DOHH2 (cell line): ENCODE results near the gene MYO18A.

ENCODE experiments used
- H3F3A ChIP-seq: fragments of 200-600 bp; sonication (generic), shearing (Covaris generic); 2 replicates; pipeline ENCODE4 v1.6.0; 2016; ENCODE audit warnings: antibody characterized with exemption, mild to moderate bottlenecking; ENCODE audit not compliant: control insufficient read depth, insufficient read depth
- H3K27ac ChIP-seq: fragments of 200-600 bp; sonication (generic); 2 replicates; pipeline ENCODE4 v1.5.1; 2014; ENCODE audit warnings: low read depth, mild to moderate bottlenecking, low read length, moderate library complexity
- H3K27me3 ChIP-seq: fragments of 200-600 bp; sonication (generic); 2 replicates; pipeline ENCODE4 v1.6.1; 2014; ENCODE audit warnings: mild to moderate bottlenecking, low read length, mixed read lengths; ENCODE audit not compliant: control insufficient read depth
- H3K36me3 ChIP-seq: fragments of 200-600 bp; sonication (generic); 2 replicates; pipeline ENCODE4 v1.6.1; 2014; ENCODE audit warnings: mild to moderate bottlenecking, low read length, moderate library complexity, mixed read lengths; ENCODE audit not compliant: control insufficient read depth
- H3K4me1 ChIP-seq: fragments of 200-600 bp; sonication (generic); 2 replicates; pipeline ENCODE4 v1.6.1; 2014; ENCODE audit warnings: mild to moderate bottlenecking, low read length, mixed read lengths; ENCODE audit not compliant: control insufficient read depth
- H3K4me2 ChIP-seq: fragments of 200-600 bp; sonication (generic); 2 replicates; pipeline ENCODE4 v1.6.0; 2014; ENCODE audit warnings: mild to moderate bottlenecking, low read length, moderate library complexity
- H3K4me3 ChIP-seq: fragments of 200-600 bp; sonication (generic); 2 replicates; pipeline ENCODE4 v1.5.1; 2014; ENCODE audit warnings: mild to moderate bottlenecking, low read length, mixed read lengths
- H3K79me2 ChIP-seq: fragments of 200-600 bp; sonication (generic); 2 replicates; pipeline ENCODE4 v1.6.1; 2014; ENCODE audit warnings: mild to moderate bottlenecking, low read length, mixed read lengths; ENCODE audit not compliant: control insufficient read depth
- H3K9me2 ChIP-seq: fragments of 200-600 bp; sonication (generic); replicated peaks from 2 replicates; pipeline ENCODE4 v1.6.1; 2014; ENCODE audit warnings: mild to moderate bottlenecking, low read length, mixed read lengths; ENCODE audit not compliant: control insufficient read depth
- H3K9me3 ChIP-seq: fragments of 200-600 bp; sonication (generic); 2 replicates; pipeline ENCODE4 v1.6.1; 2014; ENCODE audit warnings: antibody characterized with exemption, low read length, mixed read lengths; ENCODE audit not compliant: control insufficient read depth, insufficient read depth
- H4K20me1 ChIP-seq: fragments of 200-600 bp; sonication (generic); 2 replicates; pipeline ENCODE4 v1.6.0; 2014; ENCODE audit warnings: low read depth, mild to moderate bottlenecking, antibody characterized with exemption, low read length, moderate library complexity; ENCODE audit not compliant: control insufficient read depth, insufficient read depth
- EZH2phosphoT487 ChIP-seq: fragments of 200-600 bp; sonication (generic); IDR thresholded peaks from 2 replicates; pipeline ENCODE4 v1.6.1; 2017; ENCODE audit warnings: borderline replicate concordance, mild to moderate bottlenecking, antibody characterized with exemption, low read length, moderate library complexity, mixed read lengths
- TF ChIP-seq, protein P1 (sequence below): fragments of 200-600 bp; sonication (generic); IDR thresholded peaks from one replicate; pipeline ENCODE4 v1.5.1; 2014; ENCODE audit warnings: antibody characterized with exemption, mild to moderate bottlenecking, low read depth, low read length; ENCODE audit not compliant: poor library complexity, severe bottlenecking

MYO18A gene

DNA sequence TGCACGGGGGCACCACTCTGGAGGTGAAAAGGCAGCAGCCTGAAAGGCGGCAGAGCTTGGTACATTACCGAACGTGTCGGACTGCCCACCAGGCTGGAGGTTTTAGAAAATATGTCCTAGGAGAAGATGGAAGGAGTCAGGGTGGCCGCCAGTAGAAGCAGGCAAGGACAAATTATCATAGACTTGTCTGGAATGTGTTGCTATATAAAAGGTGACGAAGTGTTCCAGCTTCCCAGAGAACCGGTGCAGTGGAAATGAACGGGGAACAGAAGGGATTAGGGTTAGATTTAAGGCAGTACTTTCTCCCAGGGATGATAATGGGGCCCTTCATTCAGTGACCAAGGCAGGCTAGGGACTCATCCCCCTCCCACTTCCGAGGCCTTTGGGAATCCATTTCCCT is 109.9 kb downstream of the MYO18A start:
- Histone ChIP-seq H3K4me1 (no peaks in the 10 kb centered on the region), H3F3A (no peaks in the 10 kb centered on the region), H3K4me3 (no peak overlapping the region), H3K36me3 (no peaks in the 10 kb centered on the region), H3K79me2 (no peaks in the 10 kb centered on the region), H3K4me2 (no peak overlapping the region), H3K9me2 (no peaks in the 10 kb centered on the region), H4K20me1 (no peaks in the 10 kb centered on the region), H3K9me3 (no peaks in the 10 kb centered on the region), H3K27ac (no peak overlapping the region), H3K27me3 (peaks cover 2% of the 10 kb centered on the region; the same call in 1 of the 2 replicates)
- TF ChIP-seq, protein P1, sequence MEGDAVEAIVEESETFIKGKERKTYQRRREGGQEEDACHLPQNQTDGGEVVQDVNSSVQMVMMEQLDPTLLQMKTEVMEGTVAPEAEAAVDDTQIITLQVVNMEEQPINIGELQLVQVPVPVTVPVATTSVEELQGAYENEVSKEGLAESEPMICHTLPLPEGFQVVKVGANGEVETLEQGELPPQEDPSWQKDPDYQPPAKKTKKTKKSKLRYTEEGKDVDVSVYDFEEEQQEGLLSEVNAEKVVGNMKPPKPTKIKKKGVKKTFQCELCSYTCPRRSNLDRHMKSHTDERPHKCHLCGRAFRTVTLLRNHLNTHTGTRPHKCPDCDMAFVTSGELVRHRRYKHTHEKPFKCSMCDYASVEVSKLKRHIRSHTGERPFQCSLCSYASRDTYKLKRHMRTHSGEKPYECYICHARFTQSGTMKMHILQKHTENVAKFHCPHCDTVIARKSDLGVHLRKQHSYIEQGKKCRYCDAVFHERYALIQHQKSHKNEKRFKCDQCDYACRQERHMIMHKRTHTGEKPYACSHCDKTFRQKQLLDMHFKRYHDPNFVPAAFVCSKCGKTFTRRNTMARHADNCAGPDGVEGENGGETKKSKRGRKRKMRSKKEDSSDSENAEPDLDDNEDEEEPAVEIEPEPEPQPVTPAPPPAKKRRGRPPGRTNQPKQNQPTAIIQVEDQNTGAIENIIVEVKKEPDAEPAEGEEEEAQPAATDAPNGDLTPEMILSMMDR = no peak
- TF ChIP-seq EZH2phosphoT487 = no peak

DNA sequence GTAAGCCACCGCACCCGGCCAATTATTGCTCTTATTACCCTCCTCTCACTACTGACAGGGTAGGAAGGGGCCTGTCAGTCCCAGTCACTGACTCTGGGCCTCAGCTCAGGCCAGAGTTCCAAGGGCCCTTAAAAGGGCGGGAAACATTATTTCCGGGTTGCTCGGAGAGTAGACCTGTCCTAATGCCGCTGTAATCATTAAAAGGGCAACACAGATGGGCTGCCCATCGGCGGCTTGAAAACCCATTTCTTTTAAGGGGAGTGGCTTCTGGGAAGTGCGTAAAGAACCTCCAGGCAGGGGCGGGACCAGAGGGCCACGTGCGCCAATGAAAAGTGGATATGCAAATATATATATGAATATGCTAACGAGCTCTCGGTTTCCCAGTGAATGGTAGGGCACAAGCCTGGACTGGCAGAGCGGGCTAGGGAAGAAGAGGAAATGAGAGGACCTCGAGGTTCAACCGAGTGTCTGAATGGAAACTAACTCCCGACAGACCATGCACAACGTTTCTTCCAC is 110.6 kb downstream of the MYO18A start:
- TF ChIP-seq EZH2phosphoT487 = no peak
- TF ChIP-seq, protein P1 = no peak
- Histone ChIP-seq H3K4me1 (no peaks in the 10 kb centered on the region), H3K9me2 (no peaks in the 10 kb centered on the region), H3K79me2 (no peaks in the 10 kb centered on the region), H3K4me2 (no peak overlapping the region), H3K9me3 (no peaks in the 10 kb centered on the region), H3K36me3 (no peaks in the 10 kb centered on the region), H3F3A (no peaks in the 10 kb centered on the region), H4K20me1 (no peaks in the 10 kb centered on the region), H3K27me3 (peaks cover 2% of the 10 kb centered on the region; the same call in 1 of the 2 replicates), H3K4me3 (no peak overlapping the region), H3K27ac (no peak overlapping the region)

DNA sequence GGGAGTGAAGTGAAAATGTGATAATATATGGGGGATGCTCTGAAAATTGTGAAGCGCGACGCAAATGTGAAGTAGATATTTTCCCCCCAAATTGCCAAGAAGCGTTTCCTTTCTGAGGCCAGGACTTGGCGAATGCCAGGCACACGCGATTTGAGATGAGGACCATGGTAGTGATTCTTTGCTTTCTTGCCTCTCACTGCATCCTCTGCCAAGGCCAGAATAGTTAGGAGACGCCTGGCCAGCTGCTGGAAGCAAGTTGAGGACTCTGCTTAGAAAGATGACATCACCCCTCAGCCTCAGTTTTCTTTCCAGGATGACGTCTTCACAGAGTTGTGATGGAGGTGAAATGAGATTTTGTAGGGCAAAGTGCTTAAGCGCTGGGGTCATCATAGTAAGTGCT is 111.4 kb downstream of the MYO18A start:
- Histone ChIP-seq H3K9me2 (no peaks in the 10 kb centered on the region), H3K27ac (no peak overlapping the region), H3K4me3 (no peak overlapping the region), H3K4me2 (no peak overlapping the region), H3K9me3 (no peaks in the 10 kb centered on the region), H4K20me1 (no peaks in the 10 kb centered on the region), H3F3A (no peaks in the 10 kb centered on the region), H3K4me1 (no peaks in the 10 kb centered on the region), H3K79me2 (no peaks in the 10 kb centered on the region), H3K27me3 (peaks cover 2% of the 10 kb centered on the region; the same call in 1 of the 2 replicates), H3K36me3 (no peaks in the 10 kb centered on the region)
- no peak for TF ChIP-seq EZH2phosphoT487
- TF ChIP-seq, protein P1 = no peak

DNA sequence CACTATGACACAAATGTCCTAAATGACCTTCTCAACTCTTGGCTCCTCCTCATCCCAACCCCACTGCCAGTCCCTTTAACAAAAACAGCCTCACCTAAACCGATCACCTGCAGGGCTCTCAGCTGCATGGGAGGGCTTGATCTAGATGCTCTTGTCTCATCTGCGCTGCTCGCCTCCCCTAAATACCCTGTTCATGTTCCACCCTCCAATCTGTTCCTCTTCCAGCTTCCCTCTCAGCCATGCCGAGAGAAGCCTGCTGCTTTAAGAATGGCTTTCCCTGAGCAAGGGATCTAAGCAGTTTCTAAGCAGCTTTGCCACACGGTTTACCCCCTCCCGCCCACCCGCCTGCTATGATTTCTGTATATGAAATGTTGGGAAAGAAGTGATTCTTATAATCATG is 113.6 kb downstream of the MYO18A start:
- Histone ChIP-seq H3K27ac (no peak overlapping the region), H3K4me2 (no peak overlapping the region), H4K20me1 (no peaks in the 10 kb centered on the region), H3K27me3 (no peaks in the 10 kb centered on the region), H3F3A (no peaks in the 10 kb centered on the region), H3K9me2 (no peaks in the 10 kb centered on the region), H3K4me1 (no peaks in the 10 kb centered on the region), H3K36me3 (no peaks in the 10 kb centered on the region), H3K79me2 (no peaks in the 10 kb centered on the region), H3K9me3 (no peaks in the 10 kb centered on the region), H3K4me3 (no peak overlapping the region)
- TF ChIP-seq, protein P1 = no peak
- TF ChIP-seq EZH2phosphoT487 = no peak
